Lower lobe of right lung (tissue), 2 donors: Measurements from ENCODE around the gene RELN. TPM values are rescaled to one million over a fixed set of nuclear protein-coding genes. Genes with fewer than 3 reads are reported as not detected.

Experiments used
- ATAC-seq, 2 donors: fragments of 200-7000 bp; cut with Tn5 transposase; one replicate each; pipeline ENCODE4 v1.9.1; 2020 to 2022; ENCODE audit warnings: mild to moderate bottlenecking in 2 of 2, moderate library complexity in 2 of 2
- DNase-seq: peaks from one replicate; pipeline ENCODE4 v3.0.0-alpha.2; 2020
- H3K27ac ChIP-seq: fragments of 200-600 bp; one replicate; pipeline ENCODE4 v1.8.0; 2022
- H3K27me3 ChIP-seq: fragments of 200-600 bp; one replicate; pipeline ENCODE4 v1.8.0; 2022; ENCODE audit warnings: low read depth
- H3K36me3 ChIP-seq: fragments of 200-600 bp; one replicate; pipeline ENCODE4 v1.8.0; 2022; ENCODE audit warnings: mild to moderate bottlenecking
- H3K4me1 ChIP-seq: fragments of 200-600 bp; one replicate; pipeline ENCODE4 v1.8.0; 2022
- H3K4me3 ChIP-seq: fragments of 200-600 bp; one replicate; pipeline ENCODE4 v1.8.0; 2022; ENCODE audit warnings: mild to moderate bottlenecking
- H3K9me3 ChIP-seq: fragments of 200-600 bp; one replicate; pipeline ENCODE4 v1.8.0; 2022
- CTCF ChIP-seq: fragments of 200-600 bp; IDR thresholded peaks from one replicate; pipeline ENCODE4 v1.8.0; 2022; ENCODE audit warnings: antibody characterized with exemption, mild to moderate bottlenecking
- intact Hi-C: fragments of 100-400 bp; cut with DNase I; formaldehyde crosslinking; loops from one replicate; pipeline ENCODE4 v1.11.0; 2022
- total RNA-seq: library from RNA; stranded (reverse); fragmentation: NEBNext Ultra II Directional; extraction: Animal tissue kit (Norgen Biotek cat#: 25700); gene quantifications from one replicate; pipeline ENCODE4 v1.2.1, GENCODE V29; 2021
- donor health status: DM: no; HTN: yes; CAD: no; lungs with severe emphysema.

RELN gene
- total RNA-seq, 1 donor from 2014 or later = 3.7 TPM

GRCh38 chr7:103439661-103440060, 549.8 kb downstream of the RELN start:
- Histone ChIP-seq H3K36me3 (no peaks in the 10 kb centered on the region), H3K4me1 (peaks cover under 1% of the 10 kb centered on the region), H3K9me3 (no peaks in the 10 kb centered on the region), H3K27ac (no peak overlapping the region), H3K4me3 (no peak overlapping the region), H3K27me3 (peaks cover 11% of the 10 kb centered on the region)
- no peak for TF ChIP-seq CTCF
- no peak for ATAC-seq
- intact Hi-C loops = no loop called here
- no peak for DNase-seq

GRCh38 chr7:103437623-103438022, 551.8 kb downstream of the RELN start:
- no peak overlapping the region for H3K27ac ChIP-seq
- H3K27me3 ChIP-seq = no peaks in the 10 kb centered on the region
- DNase-seq = no peak
- intact Hi-C loops = no loop called here
- no peak overlapping the region for H3K4me3 ChIP-seq
- H3K4me1 ChIP-seq = no peaks in the 10 kb centered on the region
- no peak for ATAC-seq
- H3K9me3 ChIP-seq = no peaks in the 10 kb centered on the region
- TF ChIP-seq CTCF = no peak
- H3K36me3 ChIP-seq = no peaks in the 10 kb centered on the region

- Histone ChIP-seq H3K27me3 (no peaks in the 10 kb centered on the region), H3K27ac (no peak overlapping the region), H3K36me3 (no peaks in the 10 kb centered on the region), H3K4me3 (no peak overlapping the region), H3K4me1 (no peaks in the 10 kb centered on the region), H3K9me3 (no peaks in the 10 kb centered on the region)
- no peak for TF ChIP-seq CTCF
- intact Hi-C loops = no loop called here
- DNase-seq (no peak), ATAC-seq (peak; percentile 56 to 86)
Measured at GRCh38 chr7:103432712-103433111, 556.7 kb downstream of the RELN start.

- H3K36me3 ChIP-seq = no peaks in the 10 kb centered on the region
- ATAC-seq (no peak), DNase-seq (no peak)
- no peak overlapping the region for H3K4me3 ChIP-seq
- H3K27ac ChIP-seq = no peak overlapping the region
- TF ChIP-seq CTCF = no peak
- H3K4me1 ChIP-seq = no peaks in the 10 kb centered on the region
- H3K9me3 ChIP-seq = no peaks in the 10 kb centered on the region
- intact Hi-C loops = no loop called here
- H3K27me3 ChIP-seq = no peaks in the 10 kb centered on the region
Measured at GRCh38 chr7:103425177-103425576, 564.3 kb downstream of the RELN start.

GRCh38 chr7:103423467-103424179, 565.8 kb downstream of the RELN start:
- H3K27ac ChIP-seq = no peak overlapping the region
- ATAC-seq (no peak), DNase-seq (no peak)
- H3K27me3 ChIP-seq = no peaks in the 10 kb centered on the region
- H3K9me3 ChIP-seq = no peaks in the 10 kb centered on the region
- H3K4me3 ChIP-seq = no peak overlapping the region
- no peaks in the 10 kb centered on the region for H3K36me3 ChIP-seq
- TF ChIP-seq CTCF = no peak
- H3K4me1 ChIP-seq = no peaks in the 10 kb centered on the region
- intact Hi-C loops = no loop called here

Other genes starting within 250 kb of the RELN start
- gene ORC5, start 218.4 kb upstream of the RELN start, total RNA-seq = 16.0 TPM